ENCODE data around the gene LIMS1.
A peak's percentile ranks its signal among the peaks of the same experiment; 100 is the strongest.
"Not testable (repeated sequence)": the region's sequence is repeated elsewhere in the genome, so short reads cannot be mapped to it uniquely, and the experiment has no call there.

LIMS1 gene

DNA sequence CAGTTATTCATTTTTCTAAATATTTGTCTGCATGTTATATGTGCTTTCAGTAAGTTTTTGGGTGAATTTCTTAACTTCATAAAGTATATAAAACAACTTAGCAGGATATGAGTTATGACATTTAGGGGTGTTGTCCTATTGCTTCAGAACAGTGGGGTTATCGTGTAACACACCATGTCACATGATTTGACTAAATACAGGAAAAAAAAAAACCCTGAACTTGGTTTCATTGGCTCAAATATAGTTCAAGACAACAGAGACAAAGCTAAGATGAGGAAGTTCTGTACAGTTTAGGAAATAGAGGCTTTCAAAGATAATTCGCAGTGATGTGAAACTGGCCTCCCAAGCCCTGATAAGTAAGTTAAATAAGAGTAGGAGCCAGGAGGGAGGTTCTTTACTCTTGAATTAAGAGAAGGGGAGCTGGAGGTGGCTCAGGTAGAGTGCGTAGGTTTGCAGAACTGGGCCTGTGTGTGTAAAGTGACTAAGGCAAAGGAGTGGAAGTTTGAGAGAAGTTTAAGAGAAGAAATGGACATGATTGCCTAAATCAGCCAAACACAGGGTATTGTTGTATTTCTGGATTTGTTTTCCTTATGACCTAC is 53.9 kb downstream of the LIMS1 start:
- no peak for DNase-seq

DNA sequence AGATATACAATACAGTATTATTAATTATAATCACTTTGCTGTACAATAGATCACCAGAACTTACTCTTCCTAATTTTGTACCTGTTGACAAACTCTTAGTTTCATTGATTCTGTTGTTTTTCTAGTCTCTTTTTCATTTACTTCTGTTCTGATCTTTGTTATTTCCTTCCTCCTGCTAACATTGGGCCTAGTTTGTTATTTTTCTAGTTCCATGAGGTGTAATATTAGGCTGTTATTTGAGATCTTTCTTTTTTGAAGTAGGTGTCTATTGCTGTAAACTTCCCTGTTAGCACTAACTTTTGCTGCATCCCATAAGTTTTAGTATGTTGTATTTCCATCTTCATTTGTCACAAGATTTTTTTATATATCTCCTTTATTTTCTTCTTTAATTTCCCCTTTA is 55.1 kb downstream of the LIMS1 start:
- DNase-seq, result no peak

DNA sequence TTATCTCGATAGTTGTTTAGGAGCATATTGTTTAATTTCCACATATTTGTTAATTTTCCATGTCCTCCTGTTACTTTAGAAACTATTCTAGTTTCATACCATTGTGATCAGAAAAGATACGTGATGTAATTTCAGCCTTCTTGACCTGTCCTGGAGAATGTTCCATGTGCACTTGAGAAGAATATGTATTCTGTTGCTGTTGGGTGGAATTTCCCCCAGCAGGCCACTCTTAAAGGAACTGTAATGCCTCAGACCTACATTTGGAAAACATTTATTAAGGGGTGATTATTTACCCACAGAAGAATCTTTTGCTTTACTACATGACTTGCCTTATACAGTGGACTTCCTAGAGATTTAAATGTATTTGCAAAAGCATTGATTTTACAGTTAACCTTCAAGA is 55.5 kb downstream of the LIMS1 start:
- no peak for DNase-seq

DNA sequence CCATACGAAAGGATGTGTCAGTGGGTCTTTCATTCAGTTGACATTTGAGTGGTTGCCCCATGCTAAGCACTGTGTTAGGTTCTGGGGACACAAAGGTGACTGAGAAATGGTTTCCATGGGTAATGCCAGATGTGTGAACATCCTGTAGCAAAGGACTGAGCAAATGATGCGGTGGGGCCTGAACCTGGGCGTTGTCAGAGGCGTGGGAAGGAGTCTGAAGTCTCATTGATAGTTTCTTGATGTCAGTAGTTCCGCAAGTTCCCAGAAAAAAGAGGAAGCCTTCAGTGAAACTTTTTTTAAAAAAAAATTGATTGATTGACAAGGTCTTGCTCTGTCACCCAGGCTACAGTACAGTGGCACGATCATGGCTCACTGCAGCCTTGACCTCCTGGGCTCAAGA is 56.9 kb downstream of the LIMS1 start:
- no peak for DNase-seq

DNA sequence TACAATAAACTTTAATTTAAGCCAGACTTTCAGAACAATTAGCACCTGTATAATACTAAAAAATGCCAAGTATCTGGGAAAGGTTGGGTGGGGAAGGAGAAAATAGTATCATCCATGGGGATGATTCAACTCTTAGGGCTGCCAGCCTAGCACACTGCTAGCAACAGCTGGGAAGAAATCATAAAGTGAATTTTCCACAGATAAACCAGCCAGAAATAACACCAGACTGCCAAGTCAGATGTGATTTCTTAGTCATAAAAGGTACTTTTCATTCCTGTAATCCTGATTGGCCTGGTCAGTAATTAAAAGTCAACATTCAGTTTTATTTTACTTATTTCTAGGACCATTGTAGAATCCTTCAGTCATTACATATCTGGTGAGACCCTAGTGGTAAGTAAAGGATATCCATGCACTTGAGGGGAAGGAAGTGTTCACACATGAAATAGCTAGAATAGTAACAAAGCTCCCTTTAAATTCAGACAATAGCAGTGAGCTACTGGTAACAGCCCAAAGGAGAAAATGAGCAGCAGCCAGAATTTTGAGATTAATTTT is 59.4 kb downstream of the LIMS1 start:
- no peak for DNase-seq

DNA sequence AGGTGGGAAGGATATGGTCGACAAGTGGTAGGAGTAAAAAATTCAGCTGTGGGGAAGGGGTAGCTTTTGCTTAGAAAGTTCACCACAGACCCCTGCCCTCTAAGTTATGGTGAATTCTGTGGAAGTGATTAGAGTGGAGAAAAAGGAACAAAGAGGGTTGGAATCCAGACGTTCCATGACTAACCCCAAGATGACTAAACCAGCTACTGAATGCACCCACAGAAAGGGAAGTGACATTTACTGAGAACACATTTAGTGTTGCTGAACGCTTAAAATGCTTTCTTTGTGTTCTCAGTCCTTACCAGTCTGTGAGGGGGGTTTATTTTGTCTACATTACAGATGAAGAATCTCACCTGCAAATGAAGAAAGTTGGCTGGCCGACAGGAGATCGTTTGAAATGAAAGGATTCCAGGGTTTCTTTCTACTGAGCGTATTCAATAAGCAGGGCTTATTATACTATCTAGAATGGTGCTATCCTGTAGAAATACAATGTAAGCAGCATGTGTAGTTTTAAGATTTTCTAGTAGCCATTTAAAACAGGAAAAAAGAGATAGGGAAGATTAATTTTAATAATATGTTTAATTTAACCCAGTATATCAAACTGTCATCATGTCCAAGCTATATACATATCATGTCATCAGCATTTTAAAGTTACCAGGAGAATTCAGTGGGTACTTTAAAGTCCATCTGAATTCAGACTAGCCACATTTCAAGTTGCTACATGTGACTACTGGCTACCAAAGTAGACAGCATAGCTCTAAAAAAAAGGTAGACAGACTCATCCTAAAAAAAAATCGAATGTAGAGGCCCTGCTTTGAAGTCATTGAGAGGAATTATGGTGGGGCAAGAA is 60.1 kb downstream of the LIMS1 start:
- DNase-seq, result peak; percentile 76

DNA sequence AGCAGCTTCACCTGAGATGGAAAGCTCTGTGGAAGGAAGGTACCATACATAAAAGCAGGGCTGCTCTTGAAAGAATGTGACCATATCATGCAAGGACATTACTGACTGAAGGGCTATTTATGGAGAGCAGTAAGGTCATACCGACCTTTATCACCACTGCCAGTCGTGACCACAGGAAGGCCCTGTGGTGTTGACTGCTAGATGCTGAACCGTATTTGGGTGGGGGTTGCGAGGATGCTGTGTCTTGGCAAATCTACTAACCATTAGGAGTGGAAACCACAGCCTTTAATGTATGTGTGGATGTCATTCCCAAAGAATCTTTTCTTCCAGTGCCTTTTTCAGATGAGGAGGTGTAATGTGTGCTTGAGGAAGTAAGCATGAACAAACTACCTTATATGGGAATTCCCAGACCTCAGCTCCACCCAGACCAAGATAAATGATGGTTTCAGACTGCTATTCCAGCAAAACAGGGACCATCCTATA is 60.8 kb downstream of the LIMS1 start:
- DNase-seq, result peak; percentile 98

DNA sequence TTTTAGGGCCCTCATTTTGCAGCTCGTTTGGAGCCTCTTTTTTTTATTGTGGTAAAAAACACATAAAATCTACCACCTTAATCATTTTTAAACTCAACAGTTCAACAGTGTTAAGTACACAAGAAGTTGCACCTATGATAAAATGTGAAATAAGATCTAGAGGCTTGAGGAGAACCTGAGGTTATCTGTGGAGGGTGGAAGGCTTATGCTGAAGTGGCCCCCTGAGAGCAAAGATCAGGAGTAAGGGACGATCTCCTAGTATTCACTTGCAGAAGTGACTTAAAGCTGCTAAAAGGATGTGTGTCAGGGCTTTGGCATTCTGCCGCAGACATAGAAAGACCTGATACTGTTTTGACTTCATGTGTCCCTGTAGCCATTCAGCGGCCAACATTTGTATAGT is 61.5 kb downstream of the LIMS1 start:
- not testable (repeated sequence) for DNase-seq

DNA sequence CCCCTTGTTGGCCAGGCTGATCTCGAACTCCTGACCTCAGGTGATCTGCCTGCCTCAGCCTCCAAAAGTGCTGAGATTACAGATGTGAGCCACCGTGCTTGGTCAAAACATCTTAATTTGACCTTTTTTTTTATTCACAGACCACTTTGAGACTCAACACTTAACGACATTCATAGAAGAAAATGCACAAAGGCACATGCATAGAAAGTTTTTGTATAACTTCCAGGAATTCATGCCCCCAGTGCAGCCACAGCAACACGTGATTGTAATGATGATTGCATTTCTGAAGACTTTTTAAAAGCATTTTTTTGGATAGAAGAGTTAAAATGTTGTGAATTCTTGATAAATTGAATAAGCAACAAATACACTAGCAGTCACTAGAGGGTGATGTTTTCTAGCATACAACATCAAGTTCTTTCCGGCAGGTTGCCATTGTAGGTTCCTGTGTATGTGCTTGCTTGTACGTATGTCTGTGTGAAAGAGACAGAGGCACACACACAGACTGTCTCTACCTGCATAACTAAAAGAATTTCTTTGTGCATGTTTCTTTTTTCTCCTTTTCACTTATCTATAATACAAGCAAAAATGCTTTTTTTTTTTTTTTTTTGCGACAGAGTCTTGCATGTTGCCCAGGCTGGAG is 63.0 kb downstream of the LIMS1 start:
- DNase-seq, result not testable (repeated sequence)

DNA sequence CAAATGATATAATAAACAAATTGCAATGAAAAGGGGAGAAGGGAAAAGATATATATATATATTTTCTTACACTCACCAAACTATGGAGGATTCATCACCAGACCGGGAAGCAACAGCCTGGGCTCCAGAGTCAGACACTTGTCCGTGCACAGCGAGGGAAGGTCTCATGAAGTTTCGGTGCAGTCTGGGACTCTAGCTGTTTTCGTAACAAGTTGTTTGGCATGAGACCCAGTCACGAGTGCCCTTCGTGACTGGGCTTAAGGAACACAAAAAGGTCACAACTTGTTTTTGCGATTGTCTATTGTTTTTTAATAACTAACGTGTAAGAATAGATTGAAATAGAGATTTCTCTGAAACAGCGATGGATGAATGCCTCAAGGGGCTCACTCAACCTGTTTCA is 66.9 kb downstream of the LIMS1 start:
- not testable (repeated sequence) for DNase-seq

DNA sequence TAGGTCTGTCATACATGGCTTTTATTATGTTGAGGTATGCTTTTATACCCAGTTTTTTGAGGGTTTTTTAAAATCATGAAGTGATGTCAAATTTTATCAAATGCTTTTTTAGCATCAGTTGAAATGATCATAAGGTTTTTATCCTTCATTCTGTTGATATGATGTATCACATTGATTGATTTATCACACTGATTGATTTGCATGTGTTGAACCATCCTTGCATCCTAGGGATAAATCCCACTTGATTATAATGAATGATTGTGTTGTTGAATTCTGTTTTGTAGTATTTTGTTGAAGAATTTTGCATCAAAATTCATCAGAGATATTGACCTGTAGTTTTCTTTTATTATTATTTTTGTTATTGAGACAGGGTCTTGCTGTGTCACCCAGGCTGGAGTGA is 68.2 kb downstream of the LIMS1 start:
- DNase-seq, result no peak

DNA sequence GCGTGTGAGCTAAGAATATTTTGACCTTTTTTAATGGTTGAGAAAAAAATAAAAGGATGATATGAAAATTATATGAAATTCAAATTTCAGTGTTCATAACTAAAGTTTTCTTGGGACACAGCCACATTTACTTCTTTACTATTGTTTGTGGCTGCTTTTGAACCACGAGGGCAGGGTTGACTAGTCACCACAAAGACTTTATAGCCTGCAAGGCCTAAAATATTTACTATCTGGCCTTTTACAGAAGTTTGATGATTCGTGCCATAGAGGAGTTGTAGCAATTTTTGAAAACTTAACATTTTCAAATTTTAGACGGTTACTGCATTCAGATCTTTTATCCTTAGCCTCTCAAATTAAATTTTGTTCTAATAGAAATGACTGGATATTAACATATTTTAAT is 69.9 kb downstream of the LIMS1 start:
- DNase-seq, result no peak

DNA sequence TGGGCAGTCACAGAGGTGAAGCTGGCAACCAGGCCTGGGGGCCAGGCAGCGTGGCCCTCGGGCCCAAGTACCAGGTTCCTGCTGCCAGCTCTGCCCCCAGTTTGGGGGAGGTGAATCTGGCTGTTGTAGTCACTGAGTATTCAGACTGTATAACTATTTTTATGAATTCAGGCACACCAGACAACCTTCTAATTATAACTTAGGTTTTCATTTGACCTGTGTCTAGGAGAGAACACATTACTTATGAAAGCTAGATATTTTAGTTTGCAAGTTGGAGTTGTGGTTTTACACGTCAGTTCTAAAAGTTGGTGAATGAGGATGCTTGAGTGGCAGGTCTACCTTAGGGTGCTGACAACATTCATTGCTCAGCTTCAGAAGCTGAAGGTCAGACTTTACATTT is 71.7 kb downstream of the LIMS1 start:
- DNase-seq, result no peak

DNA sequence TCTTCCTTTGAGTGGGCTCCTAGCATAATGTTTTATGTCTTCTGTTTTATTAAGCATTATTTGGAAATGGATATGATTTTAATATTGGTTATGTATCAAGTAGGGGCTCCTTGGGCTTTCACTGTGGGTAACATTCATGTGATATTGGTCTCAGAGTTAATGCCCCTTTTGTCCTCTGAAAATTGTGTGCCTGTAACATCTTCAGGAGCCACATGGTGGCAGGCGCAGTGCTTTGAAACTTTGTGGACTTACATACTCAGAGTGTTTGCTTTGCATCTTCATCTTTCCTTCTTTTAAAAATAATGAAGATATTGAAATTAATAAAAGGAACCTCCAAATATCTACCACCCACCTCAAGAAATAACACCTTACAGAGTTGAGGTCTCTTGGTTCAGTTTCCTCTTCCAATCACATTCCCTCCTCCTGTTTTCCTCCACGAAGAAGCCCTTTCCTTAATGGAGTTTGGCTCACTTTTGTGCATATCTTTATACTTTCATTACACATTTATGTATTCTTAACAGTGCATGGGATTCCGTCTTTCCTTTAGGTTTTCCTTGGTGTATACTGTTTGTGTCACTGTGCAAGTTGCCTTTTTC is 73.5 kb downstream of the LIMS1 start:
- DNase-seq, result peak; percentile 70

DNA sequence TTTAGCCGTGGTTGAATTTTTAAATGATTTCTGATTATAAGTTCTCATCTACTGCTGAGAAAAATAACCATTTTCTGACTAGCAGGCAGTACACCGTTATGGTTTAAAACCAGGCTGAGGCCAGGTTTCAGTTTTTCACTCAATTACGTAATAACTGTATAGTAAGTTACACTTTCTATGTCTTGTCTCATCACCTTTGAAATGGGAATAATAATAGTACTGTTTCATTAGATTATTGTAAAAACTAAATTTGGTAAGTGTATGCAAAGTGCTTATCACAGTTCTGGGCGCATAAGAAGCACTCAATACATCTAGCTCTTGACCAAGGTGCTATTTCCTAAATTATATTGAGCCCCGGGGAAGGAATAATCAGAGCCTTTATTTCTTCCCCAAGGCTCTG is 76.8 kb downstream of the LIMS1 start:
- DNase-seq, result no peak

DNA sequence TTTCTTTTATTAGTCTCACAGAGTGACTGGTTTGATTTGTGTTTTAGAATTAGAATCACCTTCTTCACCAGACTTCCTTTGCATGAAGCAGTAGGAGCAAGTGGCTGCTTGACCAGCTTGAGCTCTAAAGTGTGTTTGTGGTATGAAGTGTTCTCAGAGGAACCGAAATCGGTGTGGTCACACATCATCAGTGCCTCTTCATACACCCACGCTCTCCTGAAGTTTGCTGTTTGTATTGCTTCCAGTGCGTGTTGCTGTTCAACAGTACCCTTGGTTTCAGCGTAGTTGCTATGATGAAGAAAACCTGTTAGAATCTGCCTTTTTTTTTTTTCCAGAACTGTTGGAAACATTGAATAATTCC is 77.9 kb downstream of the LIMS1 start:
- DNase-seq, result no peak

DNA sequence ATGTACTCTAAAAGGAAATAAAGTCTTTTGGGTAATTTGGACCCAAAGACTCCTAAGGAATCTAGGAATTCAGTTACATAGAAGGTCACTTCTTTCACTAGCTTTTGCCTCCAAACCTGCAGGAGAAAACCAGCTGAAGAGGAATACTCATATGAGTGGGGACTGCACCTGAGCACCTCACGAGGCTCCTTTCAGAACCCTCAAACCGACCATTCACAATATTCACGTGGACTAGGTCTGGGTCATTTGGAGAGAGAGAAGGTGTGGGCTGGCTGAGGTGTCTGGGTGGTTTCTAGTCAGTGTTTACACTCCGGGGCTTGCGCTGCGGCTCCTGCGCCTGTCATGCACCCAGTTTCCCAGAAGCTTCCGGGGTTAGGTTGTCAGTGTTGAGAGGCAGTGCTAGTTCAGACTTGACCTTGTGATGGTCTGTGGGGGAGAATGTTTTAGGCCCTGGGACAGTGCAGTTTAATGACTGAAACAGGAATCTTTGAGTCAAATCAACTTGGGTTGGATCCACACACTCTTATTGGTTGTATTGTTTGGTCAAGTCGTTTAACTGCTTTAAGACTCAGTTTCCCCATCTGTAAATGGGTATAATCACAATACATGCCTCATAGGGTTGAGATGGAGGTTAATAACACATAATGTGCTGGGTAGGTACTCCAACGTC is 78.4 kb downstream of the LIMS1 start:
- DNase-seq, result no peak

DNA sequence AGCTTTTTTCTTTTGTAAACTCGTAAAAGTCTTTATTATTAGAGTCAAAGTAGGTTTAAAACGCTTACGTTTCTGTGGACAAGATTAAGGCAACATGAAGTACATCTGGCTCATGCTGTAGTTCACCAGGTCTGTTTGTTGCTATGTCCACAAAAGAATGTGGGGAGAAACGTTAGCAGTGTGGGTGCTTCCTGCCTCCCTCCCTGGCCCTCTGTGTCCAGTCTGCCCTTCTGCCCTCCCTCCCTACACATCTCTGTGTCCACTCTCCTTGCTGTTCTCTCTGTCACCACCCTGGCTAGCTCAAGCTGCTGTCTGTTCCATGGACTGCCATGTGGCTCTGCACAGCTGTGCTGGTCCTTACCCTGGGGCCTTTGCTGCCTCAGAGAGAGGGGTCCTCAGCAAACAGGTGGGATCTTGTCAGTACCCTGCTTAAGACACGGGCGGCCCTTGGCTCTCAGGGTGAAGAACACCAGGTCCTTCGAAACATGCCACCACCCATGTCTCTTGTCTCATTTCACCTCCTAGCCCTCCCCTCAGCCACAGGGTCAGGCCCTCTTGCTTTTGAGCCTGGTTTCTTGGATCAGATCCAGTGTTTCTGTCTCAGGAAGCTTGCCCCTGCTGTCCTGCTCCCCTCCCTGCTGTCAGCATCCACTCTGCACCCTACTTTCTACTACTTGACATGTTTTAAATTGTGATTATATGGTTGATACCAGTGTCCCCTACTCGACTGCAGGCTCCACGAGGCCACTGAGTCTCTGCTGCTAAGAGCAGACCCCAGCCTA is 79.2 kb downstream of the LIMS1 start:
- DNase-seq, result no peak

DNA sequence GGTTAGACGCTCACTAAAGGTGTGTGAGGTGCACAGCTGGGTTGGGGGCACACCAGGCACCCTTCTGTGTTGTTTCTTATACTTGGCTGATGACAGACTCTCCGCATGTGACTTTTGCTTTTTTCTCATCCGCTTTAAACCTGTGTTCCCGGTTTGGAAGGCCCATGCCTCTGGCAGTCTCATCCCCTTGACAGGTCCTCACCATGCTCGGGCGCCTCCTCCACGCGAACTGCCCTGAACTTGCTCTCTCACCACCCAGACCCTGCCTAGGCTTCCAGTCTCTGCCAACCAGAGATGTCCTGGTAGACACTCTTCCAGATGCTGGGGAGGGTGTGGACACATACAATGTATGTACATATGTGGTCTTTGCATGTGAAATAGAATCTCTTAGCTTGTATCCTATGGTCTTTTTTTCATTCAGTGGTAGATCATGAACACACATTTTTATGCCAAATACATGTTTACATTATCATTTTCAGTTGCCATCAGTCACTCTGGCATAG is 79.8 kb downstream of the LIMS1 start:
- DNase-seq, result no peak

DNA sequence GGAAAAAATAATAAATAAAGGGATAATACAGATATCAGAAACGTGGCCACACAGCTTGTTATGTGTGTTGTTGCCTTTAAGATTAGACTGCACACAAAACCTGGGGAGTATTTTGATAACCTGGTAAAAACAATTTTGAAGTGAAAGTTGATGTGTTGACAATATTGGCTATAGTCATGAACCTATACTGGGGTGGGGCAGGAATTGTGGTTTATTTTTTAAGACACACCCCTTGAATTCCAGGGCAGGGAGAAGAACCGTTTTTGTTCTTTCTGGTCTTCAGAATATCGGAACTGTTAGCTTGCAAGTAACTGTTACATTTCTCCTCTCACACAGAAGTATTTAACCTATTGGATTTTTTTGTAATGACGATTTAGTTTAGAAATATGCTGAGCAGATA is 80.4 kb downstream of the LIMS1 start:
- DNase-seq, result no peak

DNA sequence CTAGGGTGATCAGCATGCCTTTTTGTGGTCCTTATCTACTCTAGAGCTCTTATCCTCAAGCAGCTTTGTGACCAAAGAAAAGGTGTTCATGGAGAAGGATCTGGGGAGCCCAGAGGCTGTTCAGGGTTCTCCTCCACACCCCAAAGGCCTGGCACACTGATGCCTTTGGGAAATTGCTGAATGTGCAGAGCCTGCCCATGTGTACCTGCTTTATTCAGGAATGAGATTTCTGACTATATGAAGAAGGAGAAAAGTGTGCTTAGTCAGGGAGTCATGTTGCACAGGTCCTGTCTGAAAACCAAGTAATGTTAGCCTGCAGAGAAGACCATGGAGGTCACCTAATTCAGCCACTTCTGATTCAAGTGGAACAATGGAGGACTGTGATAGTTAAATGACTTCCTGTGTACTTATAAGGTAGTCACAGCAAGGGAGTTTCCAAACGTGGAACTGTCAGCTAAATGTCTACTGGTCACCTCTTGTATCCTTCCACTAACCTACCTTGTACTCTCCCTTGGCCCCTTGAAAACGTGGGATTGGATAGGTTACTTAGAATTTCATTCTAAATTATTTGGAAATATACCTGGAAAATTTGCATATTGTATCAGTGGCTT is 81.3 kb downstream of the LIMS1 start:
- DNase-seq, result no peak

All from islet precursor cell (in vitro differentiated cells).